ENCODE results near the gene ZNF275. TPM values are rescaled to one million over a fixed set of nuclear protein-coding genes. Genes with fewer than 3 reads are reported as not detected.
A peak's percentile ranks its signal among the peaks of the same experiment; 100 is the strongest.

ZNF275 gene
- polyA plus RNA-seq, 4 donors: 18.7 to 22.2 (median 20.6) TPM

GRCh38 chrX:153351981-153352380 is 18.0 kb downstream of the ZNF275 start:
- DNase-seq (ENCODE audit: low read depth in 4 of 4, low spot score in 3 of 4): no peak

- no peak for DNase-seq (ENCODE audit: low read depth in 4 of 4, low spot score in 3 of 4)
Observed at GRCh38 chrX:153352858-153353257, 18.9 kb downstream of the ZNF275 start.

DNA sequence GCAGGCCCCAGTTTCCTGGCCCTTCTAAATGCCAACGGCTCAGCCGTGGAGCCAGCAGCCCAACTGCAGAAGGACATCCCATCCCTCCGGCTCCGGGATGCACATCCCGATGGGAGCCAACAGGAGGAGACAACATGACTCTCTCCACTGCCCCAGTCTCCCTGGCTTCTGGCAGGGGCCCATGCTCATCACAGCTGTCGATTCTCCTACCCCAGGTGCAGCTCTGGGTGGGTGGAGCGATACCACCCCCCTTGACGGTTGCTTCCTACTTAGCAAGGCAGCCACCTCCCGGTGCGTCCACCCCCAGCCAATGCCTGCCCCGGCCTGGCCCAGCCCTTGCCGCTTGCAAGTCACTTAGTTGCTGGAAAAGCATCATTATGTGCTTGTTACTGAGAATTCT is 19.5 kb downstream of the ZNF275 start:
- no peak for DNase-seq (ENCODE audit: low read depth in 4 of 4, low spot score in 3 of 4)

DNA sequence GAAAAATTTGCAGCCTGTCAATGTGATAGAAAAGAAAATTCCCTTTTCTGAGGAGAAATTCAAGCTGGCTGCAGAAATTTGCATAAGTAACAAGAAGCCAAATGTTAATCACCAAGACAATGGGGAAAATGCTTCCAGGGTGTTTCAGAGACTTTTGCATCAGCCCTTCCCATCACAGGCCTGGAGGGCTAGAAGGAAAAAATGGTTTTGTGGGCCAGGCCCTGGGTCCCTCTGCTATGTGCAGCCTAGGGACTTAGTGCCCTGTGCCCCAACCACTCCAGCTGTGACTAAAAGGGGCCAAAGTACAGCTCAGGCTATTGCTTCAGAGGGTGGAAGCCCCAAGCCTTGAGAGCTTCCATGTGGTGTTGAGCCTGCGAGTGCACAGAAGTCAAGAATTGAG is 23.9 kb downstream of the ZNF275 start:
- no peak for DNase-seq (ENCODE audit: low read depth in 4 of 4, low spot score in 3 of 4)

- no peak for DNase-seq (ENCODE audit: low read depth in 4 of 4, low spot score in 3 of 4)
Observed at GRCh38 chrX:153361781-153362397, 27.9 kb downstream of the ZNF275 start.

DNA sequence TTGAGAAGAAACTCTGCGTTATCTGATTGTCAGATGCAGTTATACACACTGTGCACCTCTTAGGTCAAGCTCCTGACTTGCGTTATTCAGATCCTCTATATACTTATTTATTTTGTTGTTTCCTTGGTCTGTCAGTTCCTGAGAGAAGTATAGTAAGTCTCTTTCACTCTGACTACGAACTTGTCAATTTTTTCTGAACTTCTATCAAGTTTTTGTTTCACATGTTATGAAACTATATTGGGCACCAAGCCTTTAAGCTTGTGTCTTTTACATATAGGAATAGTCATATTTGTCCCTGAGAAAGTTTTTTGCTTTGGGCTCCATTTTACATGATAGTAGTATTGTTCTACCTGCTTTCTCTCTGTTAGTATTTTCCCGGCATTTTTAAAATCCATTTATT is 31.7 kb downstream of the ZNF275 start:
- DNase-seq (ENCODE audit: low read depth in 4 of 4, low spot score in 3 of 4): no peak

DNA sequence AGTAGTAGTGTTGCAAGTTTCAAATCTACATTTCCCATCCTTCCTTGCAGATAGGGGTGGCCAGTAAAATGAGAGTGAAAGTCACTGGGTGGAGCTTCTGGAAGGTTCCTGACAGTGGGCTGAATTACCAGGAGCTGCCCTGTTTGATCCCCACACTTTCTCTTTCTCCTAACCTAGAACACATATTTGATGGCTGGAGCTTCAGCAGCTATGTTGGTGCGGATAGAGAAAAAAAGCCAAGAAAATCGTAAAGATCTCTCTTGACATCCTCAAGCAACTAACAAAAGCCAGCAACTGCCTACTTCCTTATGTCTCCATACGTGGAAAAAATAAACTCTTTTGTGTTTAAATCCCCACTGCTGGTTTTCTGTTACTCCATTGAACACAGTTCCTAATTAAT is 32.2 kb downstream of the ZNF275 start:
- DNase-seq (ENCODE audit: low read depth in 4 of 4, low spot score in 3 of 4): no peak

- no peak for DNase-seq (ENCODE audit: low read depth in 4 of 4, low spot score in 3 of 4)
Observed at GRCh38 chrX:153366878-153367538, 33.1 kb downstream of the ZNF275 start.

DNA sequence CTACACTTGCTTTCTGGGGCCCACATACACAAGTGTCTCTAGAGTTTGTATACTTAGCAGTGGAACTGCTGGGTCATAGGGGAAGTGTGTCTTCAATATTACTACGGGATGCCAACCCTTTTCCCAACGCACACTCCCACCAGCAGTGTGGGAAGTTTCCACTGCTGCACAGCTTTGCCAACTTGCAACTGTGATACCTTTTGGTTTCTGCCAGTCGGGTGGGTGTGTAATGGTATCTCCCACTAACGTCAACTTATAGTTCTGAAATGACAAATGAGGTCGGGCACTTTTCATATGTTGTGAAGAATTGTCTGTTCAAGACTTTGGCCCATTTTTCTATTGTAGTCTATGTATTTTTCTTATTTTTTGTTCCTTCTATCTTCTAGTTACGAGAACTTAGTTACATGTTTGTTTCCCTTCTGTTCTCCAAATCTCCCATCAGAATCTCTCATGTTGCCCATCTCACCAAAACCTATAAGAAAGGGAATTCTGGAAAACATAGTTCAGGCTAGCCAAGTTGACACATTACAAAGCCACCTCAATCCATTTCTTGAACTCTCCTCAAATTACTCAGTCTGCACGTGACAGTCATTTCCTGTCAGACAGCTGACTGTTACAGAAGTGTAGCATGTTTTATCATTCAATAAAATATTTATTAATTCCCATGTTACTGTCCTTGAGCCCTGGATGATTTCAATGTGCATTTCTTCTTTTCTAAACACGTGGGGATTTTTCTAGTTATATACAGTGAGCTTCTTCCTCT is 36.5 kb downstream of the ZNF275 start:
- no peak for DNase-seq (ENCODE audit: low read depth in 4 of 4, low spot score in 3 of 4)

DNA sequence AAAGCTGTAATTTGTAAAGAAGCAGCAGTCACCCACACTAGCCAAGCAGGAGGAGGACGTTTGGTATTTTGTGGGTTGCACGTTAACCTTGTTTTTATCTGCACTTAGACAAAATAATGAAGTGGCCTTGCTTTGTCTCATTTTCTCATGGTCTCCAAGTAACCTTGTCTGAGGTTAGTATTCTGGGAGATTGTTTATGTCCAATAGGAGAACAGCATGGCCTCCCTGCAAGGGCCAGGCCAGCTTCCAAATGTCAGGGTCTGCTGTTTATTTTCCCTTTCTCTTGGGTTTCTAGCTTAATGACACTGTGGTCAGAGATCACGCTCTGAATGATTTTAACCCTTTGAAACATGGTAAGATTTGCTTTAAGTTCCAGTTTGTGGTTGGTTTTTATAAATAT is 37.3 kb downstream of the ZNF275 start:
- DNase-seq (ENCODE audit: low read depth in 4 of 4, low spot score in 3 of 4): no peak

DNA sequence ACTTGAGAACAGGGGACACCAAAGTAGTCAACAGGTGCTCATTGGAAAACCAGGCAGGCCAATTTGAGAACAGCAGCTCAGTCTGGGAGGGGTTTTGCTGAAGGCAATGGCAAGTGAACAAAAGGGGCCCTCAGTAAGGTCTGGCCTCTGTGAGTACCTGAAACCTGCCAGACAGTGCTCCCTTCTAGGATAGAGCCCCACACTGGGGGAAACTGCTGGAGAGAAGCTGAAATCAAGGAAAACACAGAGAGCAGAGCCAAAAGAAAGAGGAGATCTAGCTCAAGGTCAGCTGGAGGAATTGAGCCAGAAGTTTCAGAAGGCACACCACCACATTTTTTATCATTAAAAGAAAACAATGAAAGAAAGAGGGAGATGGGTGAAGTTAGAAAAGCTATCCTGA is 39.0 kb downstream of the ZNF275 start:
- DNase-seq (ENCODE audit: low read depth in 4 of 4, low spot score in 3 of 4): no peak

- no peak for DNase-seq (ENCODE audit: low read depth in 4 of 4, low spot score in 3 of 4)
Observed at GRCh38 chrX:153374426-153374825, 40.5 kb downstream of the ZNF275 start.

- DNase-seq (ENCODE audit: low read depth in 4 of 4, low spot score in 3 of 4): no peak
Observed at GRCh38 chrX:153375571-153375970, 41.6 kb downstream of the ZNF275 start.

- no peak for DNase-seq (ENCODE audit: low read depth in 4 of 4, low spot score in 3 of 4)
Observed at GRCh38 chrX:153377727-153378126, 43.8 kb downstream of the ZNF275 start.

- no peak for DNase-seq (ENCODE audit: low read depth in 4 of 4, low spot score in 3 of 4)
Observed at GRCh38 chrX:153378607-153379006, 44.7 kb downstream of the ZNF275 start.

GRCh38 chrX:153379508-153379907 is 45.6 kb downstream of the ZNF275 start:
- DNase-seq (ENCODE audit: low read depth in 4 of 4, low spot score in 3 of 4): no peak

DNA sequence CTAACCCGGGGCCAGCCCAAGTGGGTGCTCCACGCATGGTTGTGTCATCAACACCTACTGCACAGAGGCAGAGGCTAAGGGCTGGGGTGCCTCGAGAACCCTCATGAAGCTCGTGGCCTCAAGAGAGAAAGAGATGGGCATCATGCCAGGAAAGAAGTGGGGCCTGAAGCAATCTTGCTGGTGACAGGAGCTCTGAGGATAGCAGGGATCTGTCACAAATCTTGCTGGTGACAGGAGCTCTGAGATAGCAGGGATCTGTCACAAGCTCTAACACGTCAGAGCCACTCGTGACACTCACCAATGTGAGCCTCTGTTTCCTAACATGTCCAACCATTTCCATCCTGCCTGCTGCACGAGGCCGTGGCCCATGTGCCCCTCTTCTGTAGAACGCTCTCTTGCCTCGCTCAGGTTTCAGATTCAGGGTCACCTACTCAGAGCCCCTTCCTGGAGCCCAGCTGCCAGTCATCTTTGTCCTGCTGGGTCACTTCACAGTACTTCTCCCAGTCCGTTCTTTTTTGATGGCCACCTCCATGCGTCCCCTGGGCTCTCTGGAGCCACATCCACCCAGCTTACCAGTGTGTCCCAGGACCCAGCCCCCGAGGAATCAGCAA is 46.1 kb downstream of the ZNF275 start:
- DNase-seq (ENCODE audit: low read depth in 4 of 4, low spot score in 3 of 4): no peak

GRCh38 chrX:153380691-153381090 is 46.7 kb downstream of the ZNF275 start:
- DNase-seq (ENCODE audit: low read depth in 4 of 4, low spot score in 3 of 4): no peak

DNA sequence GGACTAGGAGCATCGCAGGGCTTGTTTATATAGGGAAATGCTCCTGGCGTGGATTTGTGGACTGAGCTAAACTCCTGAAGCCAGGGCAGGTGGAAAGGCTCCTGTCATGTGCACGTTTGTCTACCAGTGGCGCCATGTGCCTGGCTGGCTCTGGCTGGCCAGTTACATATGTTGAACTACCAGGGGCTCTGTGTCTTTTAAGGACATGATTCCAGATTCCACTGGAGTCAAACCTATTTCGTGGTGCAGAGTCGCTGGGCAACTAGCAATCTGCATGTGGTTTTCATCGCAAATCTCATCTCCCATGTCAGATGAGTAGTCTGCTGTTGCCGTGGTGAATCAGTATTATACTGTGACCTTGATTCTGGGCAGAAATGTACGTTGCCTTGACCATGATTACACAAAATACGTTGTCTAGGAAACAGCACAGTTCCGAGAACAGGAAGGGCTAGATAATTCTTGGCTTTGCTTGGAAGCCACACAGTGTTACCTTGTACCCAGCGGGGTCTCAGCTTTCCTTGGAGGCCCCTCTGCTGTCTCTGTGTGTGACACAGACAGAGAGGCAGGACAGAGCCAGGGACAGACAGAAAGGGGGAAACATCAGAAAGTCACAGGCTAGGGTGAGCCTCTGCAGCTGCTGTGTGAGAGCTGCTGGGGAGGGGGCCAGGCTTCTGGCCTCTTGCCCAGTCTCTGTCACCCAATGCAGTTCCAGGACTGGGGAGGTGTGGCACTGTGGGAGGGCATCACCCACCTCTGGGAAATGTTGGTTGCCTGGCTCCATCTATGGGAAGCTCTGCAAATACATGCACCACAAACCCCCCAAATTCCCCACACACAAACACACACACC is 48.0 kb downstream of the ZNF275 start:
- DNase-seq (ENCODE audit: low read depth in 4 of 4, low spot score in 3 of 4): peak; percentile 41 to 58 (median 53)

Measured in right renal pelvis (tissue), 4 donors.